NCI-H2171 (cell line): Measurements from ENCODE around the gene AKT2.
A peak's percentile ranks its signal among the peaks of the same experiment; 100 is the strongest.
"Not testable (repeated sequence)": the region's sequence is repeated elsewhere in the genome, so short reads cannot be mapped to it uniquely, and the experiment has no call there.

Experiments used
- DNase-seq: peaks from one replicate; lab custom pipeline; 2025; lab: John Stamatoyannopoulos, UW

AKT2 gene

GRCh38 chr19:40234429-40235237 is 50.5 kb downstream of the AKT2 start:
- no peak for DNase-seq

- no peak for DNase-seq
These were observed 51.2 kb downstream of the AKT2 start for GRCh38 chr19:40233811-40234389.

GRCh38 chr19:40232949-40233810 is 52.0 kb downstream of the AKT2 start:
- DNase-seq = no peak

- no peak for DNase-seq
These were observed 52.7 kb downstream of the AKT2 start for GRCh38 chr19:40232479-40232878.

- DNase-seq = no peak
These were observed 53.4 kb downstream of the AKT2 start for GRCh38 chr19:40231544-40232424.

- DNase-seq = no peak
These were observed 54.1 kb downstream of the AKT2 start for GRCh38 chr19:40231057-40231456.

GRCh38 chr19:40229926-40230417 is 55.2 kb downstream of the AKT2 start:
- DNase-seq = no peak

GRCh38 chr19:40229484-40229883 is 55.7 kb downstream of the AKT2 start:
- DNase-seq = no peak

GRCh38 chr19:40228863-40229262 is 56.3 kb downstream of the AKT2 start:
- no peak for DNase-seq

- DNase-seq = no peak
These were observed 56.8 kb downstream of the AKT2 start for GRCh38 chr19:40228346-40228745.

GRCh38 chr19:40225440-40226305 is 59.5 kb downstream of the AKT2 start:
- DNase-seq = no peak

- DNase-seq = no peak
These were observed 60.6 kb downstream of the AKT2 start for GRCh38 chr19:40224342-40225150.

GRCh38 chr19:40223135-40223822 is 61.9 kb downstream of the AKT2 start:
- no peak for DNase-seq

- DNase-seq = peak; percentile 35
These were observed 63.1 kb downstream of the AKT2 start for GRCh38 chr19:40221858-40222619.

- DNase-seq = no peak
These were observed 64.5 kb downstream of the AKT2 start for GRCh38 chr19:40220674-40221073.

GRCh38 chr19:40219721-40220276 is 65.3 kb downstream of the AKT2 start:
- DNase-seq = no peak

GRCh38 chr19:40219029-40219428 is 66.1 kb downstream of the AKT2 start:
- not testable (repeated sequence) for DNase-seq
